Activated B cell treated with CpG ODN at 0.5 μM for 24 hours (primary cell): Measurements from ENCODE around the gene SSBP2. TPM values are rescaled to one million over a fixed set of nuclear protein-coding genes. Genes with fewer than 3 reads are reported as not detected.

Source experiments
- ATAC-seq: fragments of 200-7000 bp; cut with Tn5 transposase; one replicate; pipeline ENCODE4 v1.10.0; 2021; ENCODE audit warnings: low read depth, mild to moderate bottlenecking, moderate library complexity
- CTCF ChIA-PET: fragments of 350-600 bp; sonication (Branson Sonifier 250); formaldehyde crosslinking; loops from one replicate; lab custom pipeline; 2021; ENCODE audit warnings: antibody characterized with exemption; lab: Charles Lee
- POLR2A ChIA-PET: fragments of 350-600 bp; sonication (Branson Sonifier 250); formaldehyde crosslinking; loops from one replicate; lab custom pipeline; 2021; ENCODE audit warnings: antibody characterized with exemption; lab: Charles Lee
- DNase-seq: peaks from one replicate; pipeline ENCODE4 v3.0.0; 2022
- H3K27ac Mint-ChIP-seq: one replicate; pipeline ENCODE4 v1.8.0; 2020; ENCODE audit warnings: mixed read lengths
- H3K27me3 Mint-ChIP-seq: one replicate; pipeline ENCODE4 v1.8.0; 2021; ENCODE audit warnings: mixed read lengths
- H3K36me3 Mint-ChIP-seq: one replicate; pipeline ENCODE4 v1.8.0; 2021; ENCODE audit warnings: low read depth, mixed read lengths
- H3K4me1 Mint-ChIP-seq: one replicate; pipeline ENCODE4 v1.8.0; 2021; ENCODE audit warnings: mixed read lengths
- H3K4me3 Mint-ChIP-seq: one replicate; pipeline ENCODE4 v1.8.0; 2020; ENCODE audit warnings: mild to moderate bottlenecking, mixed read lengths
- H3K9me3 Mint-ChIP-seq: one replicate; pipeline ENCODE4 v1.8.0; 2020; ENCODE audit warnings: mixed read lengths
- CTCF ChIP-seq: fragments of 200-600 bp; IDR thresholded peaks from one replicate; pipeline ENCODE4 v1.8.0; 2022; ENCODE audit warnings: antibody characterized with exemption, mild to moderate bottlenecking
- intact Hi-C: fragments of 100-400 bp; cut with micrococcal nuclease; formaldehyde crosslinking; loops from one replicate; pipeline ENCODE4 v1.15.1; 2024
- total RNA-seq: library from RNA; stranded (reverse); gene quantifications from 2 replicates; pipeline ENCODE4 v1.2.3, GENCODE V29; 2022

Gene SSBP2
- total RNA-seq, 1 donor from 2014 or later: 26.2 TPM

- no peak for ATAC-seq
- no peak for DNase-seq
- H3K4me1 Mint-ChIP-seq: peaks cover 14% of the 10 kb centered on the region
- no peak overlapping the region for H3K4me3 Mint-ChIP-seq
- peaks cover 27% of the 10 kb centered on the region for H3K36me3 Mint-ChIP-seq
- no peak for TF ChIP-seq CTCF
- intact Hi-C loops: no loop called here
- no peaks in the 10 kb centered on the region for H3K27me3 Mint-ChIP-seq
- CTCF ChIA-PET: interaction anchor here (1.6 kb wide), 1 partner anchor 628 kb away, joined by 4 read pairs; no protein-coding TSS in a partner anchor
- POLR2A ChIA-PET: interaction anchor here (1.1 kb wide), 1 partner anchor 434 kb away, joined by 4 read pairs; the partner anchor contains the start of gene ATG10
- peaks cover under 1% of the 10 kb centered on the region for H3K9me3 Mint-ChIP-seq
- peak overlapping the region; percentile 41 for H3K27ac Mint-ChIP-seq
Measured at GRCh38 chr5:81537905-81538547, 212.9 kb downstream of the SSBP2 start.

GRCh38 chr5:81534441-81534840, 216.5 kb downstream of the SSBP2 start:
- TF ChIP-seq CTCF: no peak
- DNase-seq: no peak
- Mint-ChIP-seq H3K9me3 (no peaks in the 10 kb centered on the region), H3K27ac (no peak overlapping the region), H3K27me3 (no peaks in the 10 kb centered on the region), H3K4me3 (no peak overlapping the region), H3K36me3 (peaks cover 10% of the 10 kb centered on the region), H3K4me1 (peaks cover 14% of the 10 kb centered on the region)
- no peak for ATAC-seq
- ChIA-PET CTCF (no interaction called here), POLR2A (no interaction called here)
- intact Hi-C loops: no loop called here

DNA sequence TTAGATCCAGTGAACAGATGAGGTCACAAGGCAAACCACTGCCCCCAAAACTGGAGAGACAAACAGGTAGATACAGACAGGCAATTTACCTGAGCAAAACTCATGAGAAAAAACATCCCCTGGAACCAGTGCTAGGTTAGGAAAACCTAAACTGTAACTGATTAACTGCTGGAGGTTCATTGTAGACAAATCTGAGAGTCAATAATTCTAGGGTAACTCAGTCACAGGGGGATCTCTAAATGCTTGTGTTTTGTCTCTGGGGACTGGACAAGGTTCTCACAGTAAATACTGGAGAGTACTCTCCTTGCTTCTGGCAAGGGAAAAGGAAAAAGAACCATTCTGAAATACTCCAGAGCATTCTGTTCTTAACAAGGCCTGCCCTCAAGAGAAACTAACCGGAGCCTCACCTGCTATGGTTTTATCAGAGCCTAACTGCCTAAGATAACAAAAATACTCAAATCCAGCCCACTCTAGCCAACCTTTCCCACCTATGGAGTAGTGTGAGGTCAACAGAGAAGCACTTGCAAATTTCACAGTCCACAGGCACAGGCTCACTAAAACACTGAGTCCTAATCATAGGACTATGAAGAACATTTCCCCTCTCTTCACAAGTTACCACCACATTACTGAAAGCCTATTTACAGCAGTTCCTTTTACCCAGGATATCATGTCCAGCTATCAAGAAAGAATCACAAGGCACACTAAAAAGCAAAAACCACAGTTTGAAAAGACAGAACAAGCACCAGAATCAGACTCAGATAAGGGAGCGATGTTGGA, 217.1 kb downstream of the SSBP2 start:
- H3K4me3 Mint-ChIP-seq: no peak overlapping the region
- H3K36me3 Mint-ChIP-seq: peaks cover 5% of the 10 kb centered on the region
- H3K27me3 Mint-ChIP-seq: no peaks in the 10 kb centered on the region
- ATAC-seq (no peak), DNase-seq (no peak)
- ChIA-PET CTCF (no interaction called here), POLR2A (no interaction called here)
- intact Hi-C loops: no loop called here
- no peak for TF ChIP-seq CTCF
- H3K4me1 Mint-ChIP-seq: peaks cover 14% of the 10 kb centered on the region
- H3K9me3 Mint-ChIP-seq: no peaks in the 10 kb centered on the region
- H3K27ac Mint-ChIP-seq: no peak overlapping the region

DNA sequence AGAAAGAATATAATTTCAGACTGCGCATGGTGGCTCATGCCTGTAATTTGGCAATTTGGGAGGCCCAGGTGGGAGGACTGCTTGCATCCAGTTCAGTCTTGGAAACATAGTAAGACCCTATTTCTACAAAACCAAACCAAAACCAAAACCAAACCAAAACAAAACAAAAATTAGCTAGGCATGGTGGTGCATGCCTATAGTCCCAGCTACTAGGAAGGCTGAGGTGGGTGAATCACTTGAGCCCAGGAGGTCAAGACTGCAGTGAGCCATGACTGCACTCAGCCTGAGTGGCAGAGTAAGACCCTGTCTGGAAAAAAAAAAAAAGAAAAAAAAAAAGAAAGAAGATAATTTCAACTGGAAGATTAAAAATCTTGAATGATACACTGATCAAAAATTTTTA, 220.0 kb downstream of the SSBP2 start:
- POLR2A ChIA-PET: interaction anchor here (0.6 kb wide), 1 partner anchor 698 kb away, joined by 3 read pairs; no protein-coding TSS in a partner anchor
- intact Hi-C loops: no loop called here
- Mint-ChIP-seq H3K4me3 (no peak overlapping the region), H3K9me3 (no peaks in the 10 kb centered on the region), H3K27me3 (no peaks in the 10 kb centered on the region), H3K4me1 (peaks cover 9% of the 10 kb centered on the region), H3K36me3 (peaks cover 3% of the 10 kb centered on the region), H3K27ac (no peak overlapping the region)
- no peak for TF ChIP-seq CTCF
- DNase-seq (no peak), ATAC-seq (no peak)
- CTCF ChIA-PET: no interaction called here

- no peak for TF ChIP-seq CTCF
- intact Hi-C loops: no loop called here
- ChIA-PET POLR2A (no interaction called here), CTCF (no interaction called here)
- ATAC-seq (no peak), DNase-seq (no peak)
- no peak overlapping the region for H3K27ac Mint-ChIP-seq
- H3K36me3 Mint-ChIP-seq: peaks cover 3% of the 10 kb centered on the region
- H3K9me3 Mint-ChIP-seq: no peaks in the 10 kb centered on the region
- no peak overlapping the region for H3K4me3 Mint-ChIP-seq
- no peaks in the 10 kb centered on the region for H3K27me3 Mint-ChIP-seq
- peaks cover 3% of the 10 kb centered on the region for H3K4me1 Mint-ChIP-seq
Measured at GRCh38 chr5:81525690-81526089, 225.2 kb downstream of the SSBP2 start.
